ENCODE measurements around the gene KRT80.

Gene KRT80

DNA sequence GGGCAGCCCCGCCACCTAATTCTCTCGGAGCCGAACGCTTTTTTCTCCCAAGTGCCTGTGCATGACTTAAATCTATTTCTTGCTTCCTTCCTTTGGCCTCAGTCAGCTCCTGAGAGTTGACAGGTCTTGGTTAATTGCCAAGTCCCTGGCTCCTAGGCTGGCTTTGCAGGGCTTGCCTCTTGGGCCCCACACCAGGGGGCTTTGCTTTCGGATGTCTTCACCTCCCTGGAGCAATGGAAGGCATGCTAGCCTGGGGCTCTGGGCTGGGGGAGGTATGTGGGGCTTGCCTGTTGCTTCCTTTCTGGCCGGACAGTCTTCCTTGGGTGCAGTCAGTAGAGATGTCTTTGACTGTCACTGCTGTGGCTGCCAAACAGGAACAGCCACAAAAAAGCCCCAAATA, 2.2 kb upstream of the KRT80 start:
- in situ Hi-C loops (cut with MboI; ENCODE audit: low pct_unique_long_range_greater_than_20kb, low sequenced_read_pairs, unreplicated experiment): no loop called here
- TF ChIP-seq, protein P1, sequence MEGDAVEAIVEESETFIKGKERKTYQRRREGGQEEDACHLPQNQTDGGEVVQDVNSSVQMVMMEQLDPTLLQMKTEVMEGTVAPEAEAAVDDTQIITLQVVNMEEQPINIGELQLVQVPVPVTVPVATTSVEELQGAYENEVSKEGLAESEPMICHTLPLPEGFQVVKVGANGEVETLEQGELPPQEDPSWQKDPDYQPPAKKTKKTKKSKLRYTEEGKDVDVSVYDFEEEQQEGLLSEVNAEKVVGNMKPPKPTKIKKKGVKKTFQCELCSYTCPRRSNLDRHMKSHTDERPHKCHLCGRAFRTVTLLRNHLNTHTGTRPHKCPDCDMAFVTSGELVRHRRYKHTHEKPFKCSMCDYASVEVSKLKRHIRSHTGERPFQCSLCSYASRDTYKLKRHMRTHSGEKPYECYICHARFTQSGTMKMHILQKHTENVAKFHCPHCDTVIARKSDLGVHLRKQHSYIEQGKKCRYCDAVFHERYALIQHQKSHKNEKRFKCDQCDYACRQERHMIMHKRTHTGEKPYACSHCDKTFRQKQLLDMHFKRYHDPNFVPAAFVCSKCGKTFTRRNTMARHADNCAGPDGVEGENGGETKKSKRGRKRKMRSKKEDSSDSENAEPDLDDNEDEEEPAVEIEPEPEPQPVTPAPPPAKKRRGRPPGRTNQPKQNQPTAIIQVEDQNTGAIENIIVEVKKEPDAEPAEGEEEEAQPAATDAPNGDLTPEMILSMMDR (IDR thresholded peaks at IDR 0.05; ENCODE audit: extremely low read depth, insufficient read depth, missing control alignments): no peak
- DNase-seq (ENCODE audit: low spot score): no peak

DNA sequence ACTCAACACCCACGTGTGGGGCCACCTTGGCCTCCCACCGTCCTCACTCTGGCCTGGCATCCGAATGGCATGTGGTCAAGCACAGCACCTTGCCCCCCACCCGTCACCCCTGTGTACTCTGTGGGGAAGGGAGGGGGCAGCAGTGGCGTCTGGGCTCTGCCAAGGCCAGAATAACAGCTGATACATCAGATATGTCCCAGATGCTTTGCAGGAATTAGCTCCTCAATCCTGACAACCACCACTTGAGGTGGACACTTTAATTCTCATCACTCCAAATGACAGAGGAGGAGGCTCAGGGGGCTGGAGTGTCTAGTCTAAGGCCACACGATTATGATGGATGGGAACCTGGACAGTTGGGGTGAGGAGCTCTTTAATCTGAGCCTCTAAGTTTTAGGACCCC, 1.7 kb upstream of the KRT80 start:
- no peak for DNase-seq (ENCODE audit: low spot score)
- in situ Hi-C loops (cut with MboI; ENCODE audit: low pct_unique_long_range_greater_than_20kb, low sequenced_read_pairs, unreplicated experiment): no loop called here
- TF ChIP-seq, protein P1 (IDR thresholded peaks at IDR 0.05; ENCODE audit: extremely low read depth, insufficient read depth, missing control alignments): no peak

DNA sequence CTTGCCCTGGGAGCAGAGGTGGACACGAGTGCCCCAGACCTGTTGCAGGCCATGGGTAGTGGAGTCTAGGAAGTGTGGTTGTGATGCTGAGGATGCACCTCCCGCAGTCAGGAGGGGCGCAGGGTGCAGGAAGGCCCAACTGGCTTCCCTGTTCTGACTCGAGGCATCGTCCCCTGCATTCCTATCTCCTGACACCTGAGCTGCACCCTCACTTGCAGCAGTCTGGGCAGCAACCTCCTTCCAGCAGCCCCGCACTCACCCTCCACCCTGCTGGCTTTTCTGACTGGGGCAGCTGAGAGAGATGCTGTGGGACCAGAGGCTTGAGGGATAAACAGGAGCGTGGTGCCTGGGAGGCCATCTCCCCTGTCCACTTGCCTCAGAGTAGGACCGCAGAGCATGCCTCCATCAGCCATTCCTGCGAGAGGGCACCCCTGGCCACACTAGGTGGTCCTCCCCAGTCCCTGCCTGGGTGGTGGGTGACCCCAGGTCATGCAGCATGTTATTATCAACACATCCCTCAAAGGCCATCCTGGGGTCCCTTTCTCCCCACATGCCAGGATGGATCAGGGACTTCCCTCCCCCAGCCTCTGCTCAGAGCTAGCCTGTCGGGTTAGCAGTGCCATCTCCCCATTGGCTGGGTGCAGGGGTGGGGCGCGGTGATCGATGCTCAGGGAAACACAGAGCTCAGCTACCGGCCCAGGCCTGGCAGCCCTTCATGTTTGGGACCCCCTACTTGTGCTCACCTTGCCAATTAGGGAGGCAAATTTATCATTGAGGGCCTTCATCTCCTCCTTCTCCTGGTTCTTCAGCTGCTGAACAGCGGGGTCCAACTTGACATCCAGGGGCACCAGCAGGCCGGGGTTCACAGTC, 719 bp downstream of the KRT80 start:
- no peak for DNase-seq (ENCODE audit: low spot score)
- in situ Hi-C loops (cut with MboI; ENCODE audit: low pct_unique_long_range_greater_than_20kb, low sequenced_read_pairs, unreplicated experiment): no loop called here
- TF ChIP-seq, protein P1 (IDR thresholded peaks at IDR 0.05; ENCODE audit: extremely low read depth, insufficient read depth, missing control alignments): no peak

DNA sequence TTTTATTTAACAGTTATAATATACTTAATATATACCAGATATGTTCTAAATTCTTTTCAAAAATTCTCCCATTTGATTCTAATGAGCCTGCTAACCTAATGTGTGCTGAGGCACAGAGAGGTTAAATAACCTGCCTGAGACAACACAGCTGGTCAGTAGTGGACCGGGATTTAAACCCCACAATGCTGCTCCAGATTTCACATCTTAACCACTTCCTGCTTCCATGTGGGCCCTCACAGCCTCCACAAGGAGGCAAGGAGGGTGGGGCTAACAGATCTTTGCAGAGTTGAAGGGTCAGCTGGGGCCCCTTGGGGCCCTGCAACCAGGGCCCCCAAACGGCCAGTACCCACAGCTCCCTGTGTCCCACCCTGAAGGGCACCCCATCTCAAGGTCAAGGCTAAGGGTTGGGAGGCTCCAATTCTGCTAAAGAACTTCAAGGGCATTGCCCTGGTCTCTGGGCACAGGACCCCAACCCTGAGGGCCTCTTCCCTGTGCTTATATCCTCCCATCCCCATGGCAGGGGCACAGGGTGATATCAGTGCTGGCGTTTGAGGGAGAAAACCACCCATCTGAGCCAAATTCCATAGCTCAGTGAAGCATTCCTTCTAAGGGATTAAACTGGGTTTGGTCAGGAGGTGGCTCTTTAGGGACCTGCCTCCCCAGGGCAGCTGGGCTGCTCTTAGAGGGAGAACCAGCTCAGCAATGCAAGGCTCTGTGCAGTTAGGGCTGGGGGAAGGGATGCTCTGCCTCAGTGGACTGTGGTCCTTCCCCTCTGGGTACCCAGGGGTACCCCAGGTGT, 2.2 kb downstream of the KRT80 start:
- in situ Hi-C loops (cut with MboI; ENCODE audit: low pct_unique_long_range_greater_than_20kb, low sequenced_read_pairs, unreplicated experiment): no loop called here
- TF ChIP-seq, protein P1 (IDR thresholded peaks at IDR 0.05; ENCODE audit: extremely low read depth, insufficient read depth, missing control alignments): no peak
- DNase-seq (ENCODE audit: low spot score): no peak

DNA sequence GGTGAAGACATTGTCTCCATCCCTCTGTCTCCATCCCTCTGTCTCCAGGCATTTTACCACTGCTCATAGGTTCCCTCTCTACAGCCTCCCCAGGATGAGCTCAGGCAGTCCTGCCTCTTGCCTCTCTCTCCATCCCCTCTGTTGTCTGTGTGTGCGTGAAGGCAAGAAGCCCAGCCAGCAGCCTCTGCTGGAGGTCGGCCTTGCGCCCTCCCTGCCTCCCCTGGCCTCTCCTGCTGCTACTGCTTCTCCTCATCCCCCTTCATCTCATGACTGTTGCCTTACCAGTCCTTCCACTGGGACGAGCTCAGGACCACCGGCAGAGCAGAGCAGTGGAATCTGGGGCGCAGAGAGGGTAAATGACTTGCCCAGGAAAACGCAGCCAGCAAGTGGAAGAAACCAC, 3.2 kb downstream of the KRT80 start:
- no peak for DNase-seq (ENCODE audit: low spot score)
- TF ChIP-seq, protein P1 (IDR thresholded peaks at IDR 0.05; ENCODE audit: extremely low read depth, insufficient read depth, missing control alignments): no peak
- in situ Hi-C loops (cut with MboI; ENCODE audit: low pct_unique_long_range_greater_than_20kb, low sequenced_read_pairs, unreplicated experiment): no loop called here

DNA sequence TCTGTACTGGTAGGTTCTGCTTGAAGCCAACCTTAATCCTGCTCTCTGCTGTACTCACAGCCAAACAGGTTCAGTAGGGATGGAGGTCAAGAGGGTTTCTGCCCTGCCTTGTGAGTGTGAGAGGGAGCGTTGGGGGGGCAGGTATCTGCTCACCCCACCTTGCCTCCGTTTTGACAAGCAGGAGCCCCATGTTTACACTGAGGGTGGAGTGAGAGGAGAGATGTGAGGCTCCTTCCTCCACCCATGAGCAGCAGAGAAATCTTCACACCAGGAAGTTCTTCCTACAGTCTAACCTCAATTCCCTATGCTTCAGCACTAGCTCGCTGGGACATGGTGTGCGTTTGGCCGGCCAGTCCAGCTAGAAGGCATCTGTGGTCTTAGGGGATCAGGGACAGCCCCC, 4.2 kb downstream of the KRT80 start:
- in situ Hi-C loops (cut with MboI; ENCODE audit: low pct_unique_long_range_greater_than_20kb, low sequenced_read_pairs, unreplicated experiment): no loop called here
- DNase-seq (ENCODE audit: low spot score): no peak
- TF ChIP-seq, protein P1 (IDR thresholded peaks at IDR 0.05; ENCODE audit: extremely low read depth, insufficient read depth, missing control alignments): no peak

Measured in GM13977 (cell line).